Measurements from ENCODE around the gene TAS2R5. TPM values are rescaled to one million over a fixed set of nuclear protein-coding genes. Genes with fewer than 3 reads are reported as not detected.

Gene TAS2R5
- total RNA-seq, 4 donors from 2014 or later, result 0.27 to 4.7 (median 0.91) TPM

GRCh38 chr7:141838581-141838980 is 48.6 kb downstream of the TAS2R5 start:
- no peaks in the 10 kb centered on the region for H3K9me3 ChIP-seq
- TF ChIP-seq EP300 (IDR thresholded peaks at IDR 0.05) (no peak), POLR2A (IDR thresholded peaks at IDR 0.05) (no peak), CTCF (IDR thresholded peaks at IDR 0.05) (no peak), POLR2AphosphoS5 (IDR thresholded peaks at IDR 0.05) (no peak)
- no peak overlapping the region for H3K4me3 ChIP-seq
- 71 to 100% methylated on average over 1 of the region's 1 CpG for whole genome bisulfite sequencing, 2 donors (ENCODE audit: low coverage in 1 of 2)
- no peak overlapping the region for H3K27ac ChIP-seq
- H3K27me3 ChIP-seq, result no peaks in the 10 kb centered on the region
- no peaks in the 10 kb centered on the region for H3K36me3 ChIP-seq
- no peak for ATAC-seq
- H3K4me1 ChIP-seq, result no peaks in the 10 kb centered on the region

- Histone ChIP-seq H3K4me3 (no peak overlapping the region), H3K27me3 (no peaks in the 10 kb centered on the region), H3K36me3 (no peaks in the 10 kb centered on the region), H3K4me1 (no peaks in the 10 kb centered on the region), H3K9me3 (no peaks in the 10 kb centered on the region), H3K27ac (no peak overlapping the region)
- ATAC-seq, result no peak
- TF ChIP-seq POLR2A (IDR thresholded peaks at IDR 0.05) (no peak), EP300 (IDR thresholded peaks at IDR 0.05) (no peak), POLR2AphosphoS5 (IDR thresholded peaks at IDR 0.05) (no peak), CTCF (IDR thresholded peaks at IDR 0.05) (no peak)
- WGBS, 2 donors (ENCODE audit: low coverage in 1 of 2), result 68 to 72% methylated on average over 3 to 4 of the region's 4 CpGs
Measured at GRCh38 chr7:141839256-141839655, 49.2 kb downstream of the TAS2R5 start.

- no peaks in the 10 kb centered on the region for H3K27me3 ChIP-seq
- no peak overlapping the region for H3K4me3 ChIP-seq
- H3K27ac ChIP-seq, result no peak overlapping the region
- 90 to 96% methylated on average over 2 to 3 of the region's 5 CpGs for WGBS, 2 donors (ENCODE audit: low coverage in 1 of 2)
- H3K36me3 ChIP-seq, result no peaks in the 10 kb centered on the region
- H3K4me1 ChIP-seq, result no peaks in the 10 kb centered on the region
- TF ChIP-seq CTCF (IDR thresholded peaks at IDR 0.05) (no peak), POLR2AphosphoS5 (IDR thresholded peaks at IDR 0.05) (no peak), POLR2A (IDR thresholded peaks at IDR 0.05) (no peak), EP300 (IDR thresholded peaks at IDR 0.05) (no peak)
- no peak for ATAC-seq
- no peaks in the 10 kb centered on the region for H3K9me3 ChIP-seq
Measured at GRCh38 chr7:141840708-141841107, 50.7 kb downstream of the TAS2R5 start.

Other genes with a start within 250 kb of the TAS2R5 start
- gene AGK, start 238.8 kb upstream of the TAS2R5 start, total RNA-seq, result 10 to 100 TPM; 21.0 to 30.8 (median 25.5) TPM
- gene DENND11, start 88.1 kb upstream of the TAS2R5 start, total RNA-seq, result 10 to 100 TPM; 17.1 to 21.9 (median 19.9) TPM
- not detected for gene WEE2, start 81.9 kb upstream of the TAS2R5 start, total RNA-seq
- gene SSBP1, start 51.9 kb upstream of the TAS2R5 start, total RNA-seq, result 100 to 1,000 TPM; 125 to 138 (median 131) TPM
- gene TAS2R3, start 26.1 kb upstream of the TAS2R5 start, total RNA-seq, result 1 to 10 TPM in 2 of 4 donors, under 1 TPM in 1, not detected in 1; 0.62 to 4.2 (median 1.5) TPM
- 1 to 10 TPM in 1 of 4 donors, under 1 TPM in 3; 0.15 to 2.8 (median 0.52) TPM for gene TAS2R4, start 13.5 kb upstream of the TAS2R5 start, total RNA-seq
- not detected for gene PRSS37, start 51.3 kb downstream of the TAS2R5 start, total RNA-seq
- gene OR9A4, start 126.2 kb downstream of the TAS2R5 start, total RNA-seq, result not detected
- under 1 TPM in 3 of 4 donors, not detected in 1; 0.12 to 0.15 (median 0.13) TPM for gene CLEC5A, start 156.8 kb downstream of the TAS2R5 start, total RNA-seq
- not detected for gene TAS2R38, start 183.6 kb downstream of the TAS2R5 start, total RNA-seq
- gene MGAM, start 205.7 kb downstream of the TAS2R5 start, total RNA-seq, result 1 to 10 TPM in 1 of 4 donors, under 1 TPM in 2, not detected in 1; 0.04 to 1.3 (median 0.10) TPM